Coronary artery (tissue), 2 donors: ENCODE results near the gene PCSK5.
A peak's percentile ranks its signal among the peaks of the same experiment; 100 is the strongest.

Source experiments
- DNase-seq: peaks from one replicate; pipeline ENCODE4 v3.0.0-alpha.2; 2017; ENCODE audit warnings: low spot score
- H3K27ac ChIP-seq, 2 donors: fragments of 200-600 bp; sonication (generic); one replicate each; pipeline ENCODE4 v1.5.1; 2016 to 2019
- H3K4me3 ChIP-seq: fragments of 200-600 bp; sonication (generic); 2 replicates; pipeline ENCODE4 v1.5.1; 2016; ENCODE audit warnings: mild to moderate bottlenecking, moderate library complexity
- TF ChIP-seq, protein P1 (sequence below): fragments of 200-600 bp; sonication (generic); IDR thresholded peaks from one replicate; pipeline ENCODE4 v1.5.1; 2019; ENCODE audit warnings: antibody characterized with exemption

Gene PCSK5

GRCh38 chr9:76247426-76247825 lies 357.0 kb downstream of the PCSK5 start:
- Histone ChIP-seq H3K27ac (no peak overlapping the region), H3K4me3 (no peak overlapping the region)
- DNase-seq = no peak
- TF ChIP-seq, protein P1, sequence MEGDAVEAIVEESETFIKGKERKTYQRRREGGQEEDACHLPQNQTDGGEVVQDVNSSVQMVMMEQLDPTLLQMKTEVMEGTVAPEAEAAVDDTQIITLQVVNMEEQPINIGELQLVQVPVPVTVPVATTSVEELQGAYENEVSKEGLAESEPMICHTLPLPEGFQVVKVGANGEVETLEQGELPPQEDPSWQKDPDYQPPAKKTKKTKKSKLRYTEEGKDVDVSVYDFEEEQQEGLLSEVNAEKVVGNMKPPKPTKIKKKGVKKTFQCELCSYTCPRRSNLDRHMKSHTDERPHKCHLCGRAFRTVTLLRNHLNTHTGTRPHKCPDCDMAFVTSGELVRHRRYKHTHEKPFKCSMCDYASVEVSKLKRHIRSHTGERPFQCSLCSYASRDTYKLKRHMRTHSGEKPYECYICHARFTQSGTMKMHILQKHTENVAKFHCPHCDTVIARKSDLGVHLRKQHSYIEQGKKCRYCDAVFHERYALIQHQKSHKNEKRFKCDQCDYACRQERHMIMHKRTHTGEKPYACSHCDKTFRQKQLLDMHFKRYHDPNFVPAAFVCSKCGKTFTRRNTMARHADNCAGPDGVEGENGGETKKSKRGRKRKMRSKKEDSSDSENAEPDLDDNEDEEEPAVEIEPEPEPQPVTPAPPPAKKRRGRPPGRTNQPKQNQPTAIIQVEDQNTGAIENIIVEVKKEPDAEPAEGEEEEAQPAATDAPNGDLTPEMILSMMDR = no peak

GRCh38 chr9:76249309-76249708 lies 358.8 kb downstream of the PCSK5 start:
- no peak overlapping the region for H3K27ac ChIP-seq
- DNase-seq = no peak
- no peak overlapping the region for H3K4me3 ChIP-seq
- TF ChIP-seq, protein P1 = no peak

GRCh38 chr9:76255781-76256455 lies 365.4 kb downstream of the PCSK5 start:
- Histone ChIP-seq H3K27ac (peak overlapping the region; percentile 83 to 84), H3K4me3 (peak overlapping the region; percentile 55)
- TF ChIP-seq, protein P1 = no peak

DNA sequence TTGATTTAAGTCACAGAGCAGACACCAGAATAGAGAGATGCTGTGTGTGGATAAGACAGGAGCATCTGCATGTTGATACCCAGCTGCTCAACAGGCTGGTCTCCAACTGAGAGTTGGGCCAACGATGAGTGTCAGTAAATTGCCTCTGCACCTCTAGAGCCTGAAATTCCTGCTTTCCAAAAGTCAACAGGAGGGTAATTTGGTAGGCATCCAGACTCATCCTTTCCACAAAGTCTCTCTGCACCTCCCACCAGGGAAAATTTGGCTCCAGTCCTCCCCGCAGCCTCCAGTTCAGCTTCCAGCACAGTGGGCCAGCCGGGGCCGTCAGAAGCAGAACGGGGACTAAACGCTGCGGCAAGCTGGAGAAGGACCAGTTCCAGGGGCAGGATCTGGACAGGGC lies 366.8 kb downstream of the PCSK5 start:
- no peak for DNase-seq
- TF ChIP-seq, protein P1 = no peak
- Histone ChIP-seq H3K4me3 (no peak overlapping the region), H3K27ac (peak overlapping the region in 1 of 2 donors; percentile 83)

More at GRCh38 chr9:76255781-76256455, 365.4 kb downstream of the PCSK5 start:
- DNase-seq = peak; percentile 84

DNA sequence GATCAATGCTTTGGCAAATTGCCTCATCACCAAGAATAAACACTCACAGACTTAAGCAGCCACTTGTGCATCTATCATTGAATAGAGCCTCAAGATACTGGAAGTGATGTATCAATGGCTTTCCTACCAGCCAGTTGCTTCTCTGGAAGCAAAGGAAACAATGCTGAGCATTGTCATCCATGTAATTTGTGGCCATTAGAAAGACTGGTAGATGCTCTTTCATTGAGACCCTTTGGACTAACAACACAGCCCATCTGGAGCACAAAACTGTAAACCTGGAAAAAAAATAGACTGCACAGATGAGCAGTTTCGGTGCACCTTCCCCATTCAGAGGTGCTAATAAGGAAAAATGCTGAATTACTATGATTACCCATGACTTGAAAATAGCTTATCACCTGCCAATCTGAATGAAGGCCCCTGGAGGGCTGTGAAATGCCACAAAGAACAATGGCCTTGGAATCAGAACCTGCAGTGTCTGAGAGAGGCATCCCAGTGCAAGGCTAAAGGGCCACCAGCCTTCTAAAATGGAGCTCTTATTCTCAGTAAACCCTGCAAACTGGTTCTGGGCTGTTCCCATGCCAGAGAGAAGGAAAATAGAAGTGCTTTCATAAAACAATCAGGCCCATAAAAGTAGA lies 376.3 kb downstream of the PCSK5 start:
- Histone ChIP-seq H3K4me3 (no peak overlapping the region), H3K27ac (no peak overlapping the region)
- TF ChIP-seq, protein P1 = no peak
- no peak for DNase-seq

DNA sequence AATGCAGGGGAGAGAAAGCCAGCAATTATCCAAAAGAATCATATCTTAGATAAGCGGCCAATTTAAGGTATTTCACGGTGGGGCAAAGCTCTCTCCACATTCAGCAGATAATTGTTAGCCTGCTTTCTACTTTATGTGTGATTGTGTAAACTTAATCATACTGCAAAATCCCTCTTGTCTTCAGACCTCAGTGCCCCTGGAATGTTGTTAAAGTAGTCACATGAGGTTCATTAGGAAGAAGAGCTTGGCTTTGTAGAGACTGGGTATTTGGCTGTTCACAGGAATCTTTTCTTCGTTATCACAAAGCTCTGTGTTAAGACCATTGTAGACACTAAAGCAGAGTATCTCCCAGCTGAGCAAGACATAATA lies 376.8 kb downstream of the PCSK5 start:
- DNase-seq = no peak
- TF ChIP-seq, protein P1 = no peak
- Histone ChIP-seq H3K4me3 (no peak overlapping the region), H3K27ac (no peak overlapping the region)

DNA sequence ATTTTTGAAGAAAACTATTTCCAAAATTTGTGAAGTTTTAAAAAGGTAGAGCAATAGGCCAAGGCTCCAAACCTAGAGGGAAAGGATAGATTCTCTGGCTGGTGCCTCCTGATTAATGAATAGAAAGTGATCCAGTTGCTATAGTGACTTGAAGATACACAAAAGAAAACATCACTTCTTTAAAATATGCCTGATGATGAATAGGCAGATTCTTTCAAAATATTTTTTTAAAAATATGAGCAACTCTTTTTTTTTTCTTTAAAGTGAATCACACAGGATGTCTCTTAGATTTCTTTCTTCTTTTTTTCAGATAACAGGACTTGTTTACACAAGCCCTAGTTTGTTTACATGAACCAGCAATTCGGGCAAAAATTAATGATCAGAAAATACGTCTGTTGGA lies 379.3 kb downstream of the PCSK5 start:
- Histone ChIP-seq H3K4me3 (no peak overlapping the region), H3K27ac (no peak overlapping the region)
- TF ChIP-seq, protein P1 = no peak
- DNase-seq = no peak
